ELR (cell line): Measurements from ENCODE around the gene KCTD2.
"Not testable (repeated sequence)": the region's sequence is repeated elsewhere in the genome, so short reads cannot be mapped to it uniquely, and the experiment has no call there.

Source experiments
- DNase-seq: peaks from one replicate; pipeline ENCODE4 v3.0.0-alpha.2; 2015; ENCODE audit warnings: low read depth

KCTD2 gene

GRCh38 chr17:75051941-75052340 is 4.9 kb downstream of the KCTD2 start:
- DNase-seq: no peak

GRCh38 chr17:75059369-75060345 is 12.6 kb downstream of the KCTD2 start:
- peak; percentile 60 for DNase-seq

GRCh38 chr17:75060434-75061054 is 13.5 kb downstream of the KCTD2 start:
- DNase-seq: no peak

GRCh38 chr17:75061055-75061438 is 14.0 kb downstream of the KCTD2 start:
- no peak for DNase-seq

GRCh38 chr17:75061618-75062017 is 14.6 kb downstream of the KCTD2 start:
- DNase-seq: no peak

GRCh38 chr17:75063201-75063600 is 16.2 kb downstream of the KCTD2 start:
- DNase-seq: no peak

- no peak for DNase-seq
These were observed 16.6 kb downstream of the KCTD2 start for GRCh38 chr17:75063626-75064025.

GRCh38 chr17:75064040-75064439 is 17.0 kb downstream of the KCTD2 start:
- DNase-seq: no peak

- DNase-seq: no peak
These were observed 17.4 kb downstream of the KCTD2 start for GRCh38 chr17:75064460-75064859.

- DNase-seq: no peak
These were observed 18.0 kb downstream of the KCTD2 start for GRCh38 chr17:75064867-75065561.

GRCh38 chr17:75065562-75066151 is 18.6 kb downstream of the KCTD2 start:
- DNase-seq: peak; percentile 61

GRCh38 chr17:75067856-75068255 is 20.8 kb downstream of the KCTD2 start:
- DNase-seq: no peak

GRCh38 chr17:75068750-75069149 is 21.7 kb downstream of the KCTD2 start:
- DNase-seq: no peak

GRCh38 chr17:75069783-75070182 is 22.8 kb downstream of the KCTD2 start:
- peak; percentile 63 for DNase-seq

GRCh38 chr17:75071478-75072271 is 24.6 kb downstream of the KCTD2 start:
- DNase-seq: not testable (repeated sequence)

GRCh38 chr17:75072909-75073308 is 25.9 kb downstream of the KCTD2 start:
- DNase-seq: not testable (repeated sequence)

GRCh38 chr17:75073618-75074047 is 26.6 kb downstream of the KCTD2 start:
- DNase-seq: no peak

- DNase-seq: no peak
These were observed 27.5 kb downstream of the KCTD2 start for GRCh38 chr17:75074532-75074931.

- DNase-seq: no peak
These were observed 28.7 kb downstream of the KCTD2 start for GRCh38 chr17:75075597-75076336.

GRCh38 chr17:75077072-75077495 is 30.1 kb downstream of the KCTD2 start:
- no peak for DNase-seq
